Gastrocnemius medialis (tissue), 4 donors: ENCODE measurements around the gene KCNK4. TPM values are rescaled to one million over a fixed set of nuclear protein-coding genes. Genes with fewer than 3 reads are reported as not detected.
A peak's percentile ranks its signal among the peaks of the same experiment; 100 is the strongest.

ENCODE experiments used
- ATAC-seq, 2 donors: fragments of 150-250 bp; one replicate each; pipeline ENCODE4 v1.9.1; 2016
- DNase-seq, 2 donors: peaks; one replicate each; pipeline ENCODE4 v3.0.0-alpha.2; 2019
- H3K27ac ChIP-seq, 4 donors: fragments of 200-600 bp; sonication (generic); 1 replicate in 1 of 4; 2 replicates in 3 of 4; pipeline ENCODE4 v1.5.1; 2016 to 2018; ENCODE audit warnings: mild to moderate bottlenecking in 2 of 4, moderate library complexity in 1 of 4
- H3K27me3 ChIP-seq, 3 donors: fragments of 200-600 bp; sonication (generic) in 2 of 3; 1 replicate in 1 of 3; 2 replicates in 2 of 3; pipeline versions ENCODE4 v1.5.1 to v1.6.0; 2016 to 2019; ENCODE audit warnings: mild to moderate bottlenecking in 1 of 3, moderate library complexity in 1 of 3
- H3K36me3 ChIP-seq, 2 donors: fragments of 200-600 bp; sonication (generic) in 1 of 2; one replicate each; pipeline ENCODE4 v1.5.1; 2017 to 2018
- H3K4me1 ChIP-seq, 2 donors: fragments of 200-600 bp; sonication (generic) in 1 of 2; one replicate each; pipeline ENCODE4 v1.5.1; 2016 to 2017; ENCODE audit warnings: mild to moderate bottlenecking in 2 of 2
- H3K4me3 ChIP-seq, 4 donors: fragments of 200-600 bp; sonication (generic) in 3 of 4; 1 replicate in 1 of 4; 2 replicates in 3 of 4; pipeline ENCODE4 v1.5.1; 2016 to 2019; ENCODE audit warnings: mild to moderate bottlenecking in 2 of 4
- H3K9me3 ChIP-seq, 3 donors: fragments of 200-600 bp; sonication (generic) in 2 of 3; 1 replicate in 1 of 3; 2 replicates in 2 of 3; pipeline ENCODE4 v1.5.1; 2016 to 2019
- CTCF ChIP-seq, 5 experiments: fragments of 450-650 bp in 3 of 5; fragments of 200-600 bp in 2 of 5; sonication (generic) in 2 of 5; IDR thresholded peaks in 4 of 5; conservative IDR thresholded peaks in 1 of 5; 1 replicate in 4 of 5; 2 replicates in 1 of 5; pipeline ENCODE4 v1.5.1; 2016 to 2019; ENCODE audit warnings: antibody characterized with exemption in 5 of 5, mild to moderate bottlenecking in 3 of 5, moderate library complexity in 3 of 5
- POLR2A ChIP-seq, 2 donors: fragments of 450-650 bp; IDR thresholded peaks; one replicate each; pipeline ENCODE4 v1.6.1; 2017; ENCODE audit warnings: antibody characterized with exemption in 2 of 2, mild to moderate bottlenecking in 2 of 2, moderate library complexity in 2 of 2
- in situ Hi-C, 4 donors: fragments of 200-750 bp; cut with MboI; loops; one replicate each; pipeline versions ENCODE4 v1.15.0 to v1.8.0; 2017; ENCODE audit warnings: low sequenced_read_pairs in 4 of 4
- intact Hi-C: fragments of 100-400 bp; cut with DNase I; formaldehyde crosslinking; loops from one replicate; pipeline ENCODE4 v1.15.1; 2023; ENCODE audit warnings: low total_unique reads
- total RNA-seq, 4 donors: library from RNA; depleted of rRNA; stranded (reverse); fragments of >200 nt; gene quantifications; one replicate each; pipeline versions ENCODE4 v1.1.0 to v1.2.3, GENCODE V29; 2016

The KCNK4 gene
- total RNA-seq, 4 donors from 2014 or later, result not detected

GRCh38 chr11:64299847-64300648 lies 8.9 kb downstream of the KCNK4 start, which contains the start of gene CATSPERZ:
Gene CATSPERZ, plus strand, starts transcription at chr11:64300358. Its CDS starts 53 bp downstream, at chr11:64300411.
- Histone ChIP-seq H3K27me3 (peaks cover 56 to 66% (median 61%) of the 10 kb centered on the region in 3 donors), H3K27ac (no peak within 1 kb of the TSS)
- intact Hi-C loops, result loop anchor here (1.0 kb wide), 2 partner anchors 15 to 96 kb away; partner anchors contain the start of gene GPR137

GRCh38 chr11:64303109-64304031 lies 12.3 kb downstream of the KCNK4 start:
- Histone ChIP-seq H3K36me3 (peaks cover 0 to 8% of the 10 kb centered on the region in 2 donors), H3K4me3 (no peak overlapping the region), H3K4me1 (peaks cover 16 to 35% of the 10 kb centered on the region in 2 donors), H3K27ac (peak overlapping the region in 3 of 4 donors; percentile 90 to 96 (median 90)), H3K9me3 (no peaks in the 10 kb centered on the region), H3K27me3 (peaks cover 27 to 36% (median 33%) of the 10 kb centered on the region in 3 donors)
- DNase-seq (no peak), ATAC-seq (no peak)
- in situ Hi-C loops (loop anchor here in 1 of 4 donors (5.0 kb wide), 1 partner anchor 96 kb away; the partner anchor contains the start of gene FERMT3), intact Hi-C loops (loop anchor here (1.0 kb wide), 1 partner anchor 99 kb away; no protein-coding TSS in a partner anchor)
- TF ChIP-seq CTCF (IDR thresholded peaks at IDR 0.05 in 4 of 5, conservative IDR thresholded peaks at IDR 0.05 in 1 of 5) (no peak), POLR2A (IDR thresholded peaks at IDR 0.05) (no peak)

More at GRCh38 chr11:64299847-64300648, 8.9 kb downstream of the KCNK4 start, which contains the start of gene CATSPERZ:
- in situ Hi-C loops, result loop anchor here in 3 of 4 donors (5.0 kb wide), 2 partner anchors 93 to 98 kb away; partner anchors contain the start of gene FERMT3 (in 1 of the 3)
- Histone ChIP-seq H3K36me3 (no peaks in the 10 kb centered on the region), H3K4me1 (peaks cover 6 to 21% of the 10 kb centered on the region in 2 donors), H3K4me3 (peak within 1 kb of the TSS; percentile 46 to 76 (median 58)), H3K9me3 (no peaks in the 10 kb centered on the region)
- DNase-seq (no peak), ATAC-seq (no peak)
- TF ChIP-seq CTCF (IDR thresholded peaks at IDR 0.05 in 4 of 5, conservative IDR thresholded peaks at IDR 0.05 in 1 of 5) (no peak), POLR2A (IDR thresholded peaks at IDR 0.05) (no peak)

- ATAC-seq, result no peak
- Histone ChIP-seq H3K9me3 (no peaks in the 10 kb centered on the region), H3K36me3 (peaks cover 0 to 8% of the 10 kb centered on the region in 2 donors), H3K27me3 (peaks cover 21 to 30% (median 27%) of the 10 kb centered on the region in 3 donors), H3K27ac (peak overlapping the region; percentile 84 to 96 (median 90)), H3K4me3 (peak overlapping the region; percentile 58 to 92 (median 64)), H3K4me1 (peaks cover 16 to 35% of the 10 kb centered on the region in 2 donors)
- intact Hi-C loops (loop anchor here (1.0 kb wide), 1 partner anchor 100 kb away; no protein-coding TSS in a partner anchor), in situ Hi-C loops (loop anchor here in 1 of 4 donors (5.0 kb wide), 1 partner anchor 97 kb away; the partner anchor contains the start of gene FERMT3)
- no peak for DNase-seq
- TF ChIP-seq CTCF (IDR thresholded peaks at IDR 0.05 in 4 of 5, conservative IDR thresholded peaks at IDR 0.05 in 1 of 5) (no peak), POLR2A (IDR thresholded peaks at IDR 0.05) (no peak)
Observed at GRCh38 chr11:64304032-64304315, 12.9 kb downstream of the KCNK4 start.
